Tibial nerve (tissue), 3 donors: ENCODE results near the gene MAN1A2.

Experiments
- CTCF ChIP-seq, 5 experiments: fragments of 200-600 bp in 3 of 5; fragments of 450-650 bp in 2 of 5; sonication (generic) in 3 of 5; IDR thresholded peaks; one replicate each; pipeline ENCODE4 v1.5.1; 2016 to 2019; ENCODE audit warnings: antibody characterized with exemption in 5 of 5, mild to moderate bottlenecking in 3 of 5, moderate library complexity in 2 of 5
- POLR2A ChIP-seq, 2 donors: fragments of 450-650 bp; IDR thresholded peaks; one replicate each; pipeline ENCODE4 v1.6.1; 2017; ENCODE audit warnings: antibody characterized with exemption in 2 of 2, mild to moderate bottlenecking in 2 of 2, moderate library complexity in 2 of 2

GRCh38 chr1:117540532-117540931 lies 173.3 kb downstream of the MAN1A2 start:
- no peak for TF ChIP-seq POLR2A (IDR thresholded peaks at IDR 0.05)
- TF ChIP-seq CTCF (IDR thresholded peaks at IDR 0.05), result no peak
